NB4 (cell line): Measurements from ENCODE around the gene CACNG6.

ENCODE experiments used
- MYC ChIP-seq: IDR thresholded peaks from 2 replicates; pipeline ENCODE4 v1.6.1; 2011; ENCODE audit warnings: low read depth, low read length
- POLR2A ChIP-seq: IDR thresholded peaks from 2 replicates; pipeline ENCODE4 v1.6.1; 2011; ENCODE audit warnings: mild to moderate bottlenecking; ENCODE audit not compliant: insufficient read length; ENCODE audit errors: extremely low read depth
- TF ChIP-seq, protein P1 (sequence below): IDR thresholded peaks from 2 replicates; pipeline ENCODE4 v1.6.1; 2011; ENCODE audit warnings: low read depth, low read length
- TF ChIP-seq, protein P2 (sequence below): IDR thresholded peaks from one replicate; pipeline ENCODE4 v1.5.1; 2012; ENCODE audit warnings: low read depth, low read length

- no peak for TF ChIP-seq MYC
- no peak for TF ChIP-seq POLR2A
- TF ChIP-seq, protein P1, sequence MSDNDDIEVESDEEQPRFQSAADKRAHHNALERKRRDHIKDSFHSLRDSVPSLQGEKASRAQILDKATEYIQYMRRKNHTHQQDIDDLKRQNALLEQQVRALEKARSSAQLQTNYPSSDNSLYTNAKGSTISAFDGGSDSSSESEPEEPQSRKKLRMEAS, result no peak
- TF ChIP-seq, protein P2, sequence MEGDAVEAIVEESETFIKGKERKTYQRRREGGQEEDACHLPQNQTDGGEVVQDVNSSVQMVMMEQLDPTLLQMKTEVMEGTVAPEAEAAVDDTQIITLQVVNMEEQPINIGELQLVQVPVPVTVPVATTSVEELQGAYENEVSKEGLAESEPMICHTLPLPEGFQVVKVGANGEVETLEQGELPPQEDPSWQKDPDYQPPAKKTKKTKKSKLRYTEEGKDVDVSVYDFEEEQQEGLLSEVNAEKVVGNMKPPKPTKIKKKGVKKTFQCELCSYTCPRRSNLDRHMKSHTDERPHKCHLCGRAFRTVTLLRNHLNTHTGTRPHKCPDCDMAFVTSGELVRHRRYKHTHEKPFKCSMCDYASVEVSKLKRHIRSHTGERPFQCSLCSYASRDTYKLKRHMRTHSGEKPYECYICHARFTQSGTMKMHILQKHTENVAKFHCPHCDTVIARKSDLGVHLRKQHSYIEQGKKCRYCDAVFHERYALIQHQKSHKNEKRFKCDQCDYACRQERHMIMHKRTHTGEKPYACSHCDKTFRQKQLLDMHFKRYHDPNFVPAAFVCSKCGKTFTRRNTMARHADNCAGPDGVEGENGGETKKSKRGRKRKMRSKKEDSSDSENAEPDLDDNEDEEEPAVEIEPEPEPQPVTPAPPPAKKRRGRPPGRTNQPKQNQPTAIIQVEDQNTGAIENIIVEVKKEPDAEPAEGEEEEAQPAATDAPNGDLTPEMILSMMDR, result no peak
These were observed 30.5 kb downstream of the CACNG6 start for GRCh38 chr19:54021932-54022331.
